Activated CD4-positive, alpha-beta T cell treated with anti-CD3 and anti-CD28 coated beads, Interleukin-2, amount 50 U/mL, for 1 hour (primary cell): ENCODE results near the gene CABP7.

Source experiments
- DNase-seq: peaks from one replicate; pipeline ENCODE4 v3.0.0-alpha.2; 2020

CABP7 gene

GRCh38 chr22:29723766-29724165 is 4.0 kb downstream of the CABP7 start:
- no peak for DNase-seq

GRCh38 chr22:29724843-29725242 is 5.0 kb downstream of the CABP7 start:
- DNase-seq = no peak

- DNase-seq = no peak
Observed at GRCh38 chr22:29726106-29726505, 6.3 kb downstream of the CABP7 start.

- DNase-seq = no peak
Observed at GRCh38 chr22:29726512-29727130, 6.8 kb downstream of the CABP7 start.

- no peak for DNase-seq
Observed at GRCh38 chr22:29727131-29727523, 7.3 kb downstream of the CABP7 start.

GRCh38 chr22:29729161-29729560 is 9.4 kb downstream of the CABP7 start:
- DNase-seq = no peak

- DNase-seq = no peak
Observed at GRCh38 chr22:29731058-29731850, 11.5 kb downstream of the CABP7 start.

- DNase-seq = no peak
Observed at GRCh38 chr22:29732883-29733282, 13.1 kb downstream of the CABP7 start.

DNA sequence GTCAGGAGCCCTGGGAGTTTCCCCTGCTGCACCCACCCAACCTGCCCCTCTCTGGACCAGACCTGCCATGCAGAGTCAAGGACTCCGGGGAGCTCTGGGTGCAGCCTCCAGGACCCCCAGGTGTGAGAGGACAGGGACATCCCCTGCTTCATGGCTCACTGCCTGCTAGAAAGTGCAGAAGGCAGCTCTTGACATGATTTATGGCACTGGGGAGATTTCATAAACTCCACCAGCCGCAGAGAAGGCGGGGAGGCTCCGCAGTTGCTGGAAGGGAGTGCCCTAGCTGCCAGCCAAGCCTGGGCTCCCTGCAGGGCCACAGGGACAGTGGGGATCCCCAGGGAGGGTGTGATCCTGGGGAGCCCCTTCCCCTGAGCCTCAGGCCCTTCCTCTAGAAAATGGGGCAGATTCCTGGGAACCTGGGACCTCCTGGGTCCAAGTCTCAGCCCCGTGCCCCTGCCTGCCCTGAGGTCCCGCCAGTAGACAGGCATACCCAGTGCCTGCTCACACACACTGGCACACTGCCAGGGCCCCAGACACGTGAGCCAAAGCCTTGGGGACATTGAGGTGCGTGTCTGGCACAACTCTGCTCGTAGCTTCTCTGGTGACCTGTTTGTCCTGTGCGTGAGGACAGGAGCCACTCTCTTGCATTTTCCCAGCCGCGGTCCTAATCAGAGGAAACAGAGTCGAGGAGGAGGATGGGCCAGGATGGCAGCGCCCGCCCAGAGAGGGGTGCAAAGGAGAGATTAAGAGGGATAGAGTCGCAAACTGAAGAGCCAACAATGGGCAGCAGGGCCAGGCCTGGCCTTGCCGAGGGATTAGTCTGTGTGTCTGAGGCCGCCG is 13.8 kb downstream of the CABP7 start:
- DNase-seq = no peak

- DNase-seq = no peak
Observed at GRCh38 chr22:29734406-29734805, 14.6 kb downstream of the CABP7 start.

- DNase-seq = no peak
Observed at GRCh38 chr22:29734838-29735237, 15.0 kb downstream of the CABP7 start.

GRCh38 chr22:29735416-29735815 is 15.6 kb downstream of the CABP7 start:
- no peak for DNase-seq

DNA sequence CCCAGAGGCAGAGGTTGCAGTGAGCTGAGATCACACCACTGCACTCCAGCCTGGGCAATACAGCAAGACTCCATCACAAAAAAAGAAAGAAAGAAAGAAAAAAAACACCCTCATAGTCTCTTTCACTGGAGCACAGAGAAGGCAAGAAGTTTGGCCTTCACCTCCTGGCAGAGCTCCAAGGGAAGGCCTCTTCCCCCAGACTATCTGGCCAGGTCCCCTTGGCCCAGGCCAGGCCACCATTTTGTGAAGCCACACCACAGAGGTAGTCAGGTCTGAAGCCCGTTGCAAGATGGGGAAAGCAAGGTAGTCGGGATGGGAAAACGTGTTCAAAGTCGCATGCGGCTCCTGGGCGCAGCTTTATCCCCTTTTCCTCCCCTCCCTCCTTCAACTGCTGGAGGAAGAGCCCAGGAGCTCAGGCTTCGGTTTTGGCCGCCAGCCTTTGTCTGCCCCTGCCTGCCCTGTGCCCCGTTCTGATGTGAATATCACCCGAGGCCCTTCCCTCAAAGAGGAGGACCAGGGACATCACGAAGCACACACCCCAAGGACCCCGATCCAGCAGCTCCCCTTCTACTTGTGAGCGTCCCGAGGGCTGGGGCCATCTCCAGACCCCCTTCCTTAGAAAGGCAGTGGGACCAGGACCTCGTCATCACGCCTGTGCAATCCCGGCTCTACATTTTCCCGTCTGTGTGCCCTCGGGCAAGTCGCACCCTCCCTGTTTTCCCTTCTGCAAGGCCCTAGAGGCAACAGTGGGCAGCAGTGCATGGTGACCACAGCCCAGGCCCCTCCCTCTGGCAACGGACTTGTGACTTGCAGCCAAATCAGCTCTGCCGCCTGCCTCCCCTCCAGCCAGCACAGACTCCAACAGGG is 17.7 kb downstream of the CABP7 start:
- DNase-seq = no peak

DNA sequence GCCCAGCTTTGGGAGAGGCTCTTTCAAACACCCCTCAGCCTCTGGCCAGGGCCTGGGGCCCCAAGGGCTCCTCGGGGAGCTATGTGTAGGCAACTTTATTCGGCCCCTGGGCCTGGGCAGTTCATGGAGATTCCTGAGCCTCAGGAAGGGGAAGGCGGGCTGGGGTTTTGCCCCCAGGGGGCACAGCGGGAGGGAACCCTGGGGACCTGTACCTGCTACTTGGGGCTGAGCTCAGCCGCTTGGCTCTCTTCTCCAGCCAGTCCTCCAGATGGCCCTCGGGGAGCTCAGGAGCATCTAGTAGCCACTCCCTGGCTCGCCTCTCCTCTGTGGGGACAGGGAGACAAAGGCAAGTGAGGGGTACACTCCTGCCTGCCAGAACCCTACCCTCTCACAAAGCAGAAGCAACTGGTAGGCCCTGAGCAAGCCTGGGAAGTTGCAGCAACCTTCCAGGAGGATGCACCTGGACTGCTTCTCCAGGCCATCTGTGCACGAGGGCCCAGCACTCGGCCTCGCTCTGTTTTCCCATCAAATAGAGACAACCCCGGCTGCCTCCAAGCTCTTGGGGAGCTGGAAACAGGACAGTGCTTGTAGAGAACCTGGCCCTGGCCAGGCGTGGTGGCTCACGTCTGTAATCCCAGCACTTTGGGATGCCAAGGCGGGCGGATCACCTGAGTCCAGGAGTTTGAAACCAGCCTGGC is 18.5 kb downstream of the CABP7 start:
- no peak for DNase-seq

DNA sequence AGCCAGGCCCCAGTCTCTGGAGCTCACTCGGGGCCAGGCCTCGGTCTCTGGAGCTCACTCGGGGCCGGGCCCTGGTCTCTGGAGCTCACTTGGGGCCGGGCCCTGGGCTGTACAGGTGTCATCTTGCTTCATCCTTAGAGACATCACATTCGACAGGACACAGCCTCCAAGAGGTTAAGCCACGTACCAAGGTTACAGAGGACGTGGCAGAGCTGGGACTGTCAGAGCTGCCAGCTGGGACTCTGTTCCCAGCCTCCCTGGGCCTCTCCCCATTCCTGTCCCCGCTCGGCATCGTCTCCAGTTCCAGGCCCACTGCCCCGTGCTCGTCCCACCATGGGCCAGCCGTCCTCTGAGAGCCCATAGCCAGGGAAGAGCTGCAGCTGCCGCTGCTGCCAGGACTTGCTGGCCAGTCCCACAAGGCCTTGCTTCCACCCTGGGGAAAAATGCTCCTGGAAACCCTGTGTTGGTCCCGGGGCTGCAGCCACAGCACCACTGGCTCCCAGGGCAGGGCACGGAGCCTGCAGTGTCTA is 19.6 kb downstream of the CABP7 start:
- DNase-seq = no peak

DNA sequence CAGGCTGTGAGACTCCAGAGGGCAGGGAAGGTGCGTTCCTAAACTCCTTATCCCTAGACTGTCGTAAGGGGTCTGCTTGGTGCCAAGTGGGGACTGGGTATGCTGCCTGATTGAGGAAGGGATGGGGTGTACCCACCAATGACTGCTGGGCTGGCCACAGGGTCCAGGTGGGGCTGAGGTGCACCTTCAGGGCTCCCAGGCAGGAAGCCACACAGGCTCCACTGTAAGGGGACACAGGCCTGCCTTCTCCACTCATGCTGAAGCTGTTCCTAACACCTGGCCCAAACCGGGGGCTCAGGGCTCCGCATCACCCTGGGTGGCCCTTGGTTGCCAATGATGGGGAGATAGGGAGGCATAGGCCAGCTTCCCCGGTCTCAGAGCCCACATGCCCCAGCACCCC is 20.4 kb downstream of the CABP7 start:
- DNase-seq = no peak

GRCh38 chr22:29741926-29742325 is 22.1 kb downstream of the CABP7 start:
- DNase-seq = no peak

DNA sequence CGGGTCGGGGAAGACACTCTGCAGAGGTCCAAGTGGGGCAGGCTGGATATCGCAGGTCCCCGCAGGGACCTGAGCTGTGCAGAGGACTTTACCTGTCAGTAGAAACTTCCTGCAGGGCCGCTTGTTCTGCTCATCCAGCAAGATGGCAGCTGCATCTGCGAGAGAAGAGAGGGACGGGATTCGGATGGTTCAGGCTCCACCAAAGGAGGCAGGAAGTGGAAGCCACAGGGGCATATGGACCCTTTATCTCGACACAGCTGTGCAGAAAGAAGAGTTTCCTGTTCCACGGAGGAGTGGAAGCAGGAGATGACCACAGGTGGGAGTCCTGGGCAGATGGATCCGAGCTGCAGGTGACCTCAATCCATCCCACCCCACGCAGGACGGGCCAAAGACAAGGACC is 22.5 kb downstream of the CABP7 start:
- DNase-seq = no peak

DNA sequence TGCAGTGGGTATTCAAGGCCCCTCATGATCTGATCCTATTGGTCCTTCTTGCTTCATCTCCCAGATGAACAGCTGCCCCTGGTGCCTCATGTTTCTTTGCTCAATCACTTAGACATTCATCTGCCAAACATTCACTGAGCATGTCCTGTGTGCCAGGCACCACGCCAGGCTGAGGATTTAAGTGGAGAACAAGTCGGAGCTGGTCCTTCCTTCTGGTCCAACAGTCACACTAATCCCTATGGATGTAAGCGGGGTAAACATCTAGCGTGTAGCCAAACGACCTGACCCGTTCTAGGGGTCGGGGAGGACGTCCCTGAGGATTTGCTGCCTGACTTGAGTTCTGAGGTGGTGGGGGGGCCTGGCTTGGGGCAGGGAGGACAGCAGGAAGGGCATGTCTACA is 25.1 kb downstream of the CABP7 start:
- no peak for DNase-seq

- no peak for DNase-seq
Observed at GRCh38 chr22:29747832-29748231, 28.0 kb downstream of the CABP7 start.

GRCh38 chr22:29748248-29748893 is 28.6 kb downstream of the CABP7 start:
- DNase-seq = no peak
